Left lung (tissue), 10 donors: ENCODE measurements around the gene LAMA5. TPM values are rescaled to one million over a fixed set of nuclear protein-coding genes. Genes with fewer than 3 reads are reported as not detected.
A peak's percentile ranks its signal among the peaks of the same experiment; 100 is the strongest.

ENCODE experiments used
- ATAC-seq: fragments of 200-7000 bp; cut with Tn5 transposase; one replicate; pipeline ENCODE4 v1.9.1; 2020; ENCODE audit warnings: moderate library complexity
- DNase-seq, 4 donors: peaks; one replicate each; pipeline ENCODE4 v3.0.0-alpha.2; 2013 to 2020
- H3K27ac ChIP-seq, 2 donors: fragments of 200-600 bp; sonication (generic) in 1 of 2; one replicate each; pipeline versions ENCODE4 v1.5.0 to v1.8.0; 2020 to 2021
- H3K27me3 ChIP-seq, 2 donors: fragments of 200-600 bp; sonication (generic) in 1 of 2; one replicate each; pipeline versions ENCODE4 v1.5.0 to v1.8.0; 2020 to 2021
- H3K36me3 ChIP-seq, 2 donors: fragments of 200-600 bp; sonication (generic) in 1 of 2; one replicate each; pipeline versions ENCODE4 v1.5.0 to v1.8.0; 2020 to 2021
- H3K4me1 ChIP-seq, 2 donors: fragments of 200-600 bp; one replicate each; pipeline ENCODE4 v1.8.0; 2021
- H3K4me3 ChIP-seq, 2 donors: fragments of 200-600 bp; sonication (generic) in 1 of 2; one replicate each; pipeline versions ENCODE4 v1.5.0 to v1.8.0; 2020 to 2021; ENCODE audit warnings: mild to moderate bottlenecking in 1 of 2
- H3K9me3 ChIP-seq, 2 donors: fragments of 200-600 bp; sonication (generic) in 1 of 2; one replicate each; pipeline versions ENCODE4 v1.5.0 to v1.8.0; 2020 to 2021
- intact Hi-C, 2 donors: fragments of 100-400 bp; cut with DNase I; formaldehyde crosslinking; loops; one replicate each; pipeline versions ENCODE4 v1.11.2 to v1.14.2; 2022
- polyA plus RNA-seq, 6 donors: library from polyadenylated mRNA; unstranded; fragments of 120-200 nt; gene quantifications; one replicate each; pipeline ENCODE4 v1.2.1, GENCODE V29; 2013; ENCODE audit not compliant: insufficient read length in 6 of 6
- total RNA-seq, 2 donors: library from RNA; stranded (reverse); fragmentation: NEBNext Ultra II Directional; extraction: Animal tissue kit (Norgen Biotek cat#: 25700); gene quantifications; one replicate each; pipeline ENCODE4 v1.2.1, GENCODE V29; 2021
- TF ChIP-seq, protein P1 (sequence below), 2 donors: fragments of 200-600 bp; sonication (generic) in 1 of 2; IDR thresholded peaks; one replicate each; pipeline versions ENCODE4 v1.5.0 to v1.8.0; 2021; ENCODE audit warnings: antibody characterized with exemption in 2 of 2
- donor health status: DM: no; HTN: yes; CAD: no.
- donor health status: DM: no; HTN: no; CAD: no.

The LAMA5 gene
- total and polyA plus RNA-seq, 8 donors = 123 to 267 (median 158) TPM

DNA sequence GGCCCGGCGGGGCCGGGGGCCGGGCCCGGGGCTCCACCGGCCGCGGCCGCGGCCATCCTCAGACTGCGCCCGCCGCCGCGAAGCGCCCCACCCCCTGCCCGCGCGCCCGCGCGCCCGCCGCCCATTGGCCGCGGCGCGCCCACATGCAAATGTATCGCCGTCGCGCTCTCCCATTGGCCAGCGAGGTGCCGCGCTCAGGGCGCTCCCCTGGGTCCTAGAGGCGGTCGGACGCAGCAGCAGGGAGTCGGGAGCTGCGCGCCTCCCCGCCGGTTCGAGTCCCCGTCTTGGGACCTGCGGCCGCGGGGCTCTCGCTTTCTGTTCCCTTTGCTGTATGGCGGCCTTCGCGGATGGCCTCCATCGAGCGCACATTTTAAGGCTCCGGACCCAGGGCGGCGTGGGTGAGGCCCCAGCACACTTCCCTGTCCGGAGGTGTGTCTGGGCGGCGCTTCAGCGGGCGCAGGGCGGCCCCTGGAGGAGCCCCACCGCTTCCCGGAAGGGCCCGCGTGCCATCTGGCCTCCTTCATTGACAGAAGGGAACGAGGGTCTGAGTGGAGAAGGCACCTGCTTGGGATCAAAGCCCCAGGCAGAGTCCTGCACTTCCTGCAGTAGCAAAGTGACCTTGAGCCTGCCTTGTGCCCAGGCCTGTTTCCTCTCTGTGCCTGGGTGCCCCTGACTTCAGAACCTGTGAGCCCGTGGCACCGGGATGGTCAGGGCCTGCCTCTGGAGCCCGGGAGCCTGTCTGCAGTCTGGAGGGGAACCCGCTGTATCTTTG lies 40.3 kb upstream of the LAMA5 start, which contains the start of gene CABLES2:
Gene CABLES2, minus strand, starts transcription at position 65 of the 772 bp plus-strand sequence. Its CDS starts 9 bp downstream, at position 56.
- ATAC-seq (peak; percentile 93), DNase-seq (peak; percentile 89 to 96 (median 95))
- Histone ChIP-seq H3K4me3 (peak within 1 kb of the TSS; percentile 45 to 57), H3K27ac (peak within 1 kb of the TSS in 1 of 2 donors; percentile 65), H3K27me3 (peaks cover 0 to 9% of the 10 kb centered on the region in 2 donors), H3K9me3 (no peaks in the 10 kb centered on the region), H3K36me3 (peaks cover 0 to 9% of the 10 kb centered on the region in 2 donors), H3K4me1 (peaks cover 20 to 39% of the 10 kb centered on the region in 2 donors)
- TF ChIP-seq, protein P1, sequence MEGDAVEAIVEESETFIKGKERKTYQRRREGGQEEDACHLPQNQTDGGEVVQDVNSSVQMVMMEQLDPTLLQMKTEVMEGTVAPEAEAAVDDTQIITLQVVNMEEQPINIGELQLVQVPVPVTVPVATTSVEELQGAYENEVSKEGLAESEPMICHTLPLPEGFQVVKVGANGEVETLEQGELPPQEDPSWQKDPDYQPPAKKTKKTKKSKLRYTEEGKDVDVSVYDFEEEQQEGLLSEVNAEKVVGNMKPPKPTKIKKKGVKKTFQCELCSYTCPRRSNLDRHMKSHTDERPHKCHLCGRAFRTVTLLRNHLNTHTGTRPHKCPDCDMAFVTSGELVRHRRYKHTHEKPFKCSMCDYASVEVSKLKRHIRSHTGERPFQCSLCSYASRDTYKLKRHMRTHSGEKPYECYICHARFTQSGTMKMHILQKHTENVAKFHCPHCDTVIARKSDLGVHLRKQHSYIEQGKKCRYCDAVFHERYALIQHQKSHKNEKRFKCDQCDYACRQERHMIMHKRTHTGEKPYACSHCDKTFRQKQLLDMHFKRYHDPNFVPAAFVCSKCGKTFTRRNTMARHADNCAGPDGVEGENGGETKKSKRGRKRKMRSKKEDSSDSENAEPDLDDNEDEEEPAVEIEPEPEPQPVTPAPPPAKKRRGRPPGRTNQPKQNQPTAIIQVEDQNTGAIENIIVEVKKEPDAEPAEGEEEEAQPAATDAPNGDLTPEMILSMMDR (IDR thresholded peaks at IDR 0.05) = peak in 1 of 2 donors; percentile 56
- intact Hi-C loops = no loop called here

DNA sequence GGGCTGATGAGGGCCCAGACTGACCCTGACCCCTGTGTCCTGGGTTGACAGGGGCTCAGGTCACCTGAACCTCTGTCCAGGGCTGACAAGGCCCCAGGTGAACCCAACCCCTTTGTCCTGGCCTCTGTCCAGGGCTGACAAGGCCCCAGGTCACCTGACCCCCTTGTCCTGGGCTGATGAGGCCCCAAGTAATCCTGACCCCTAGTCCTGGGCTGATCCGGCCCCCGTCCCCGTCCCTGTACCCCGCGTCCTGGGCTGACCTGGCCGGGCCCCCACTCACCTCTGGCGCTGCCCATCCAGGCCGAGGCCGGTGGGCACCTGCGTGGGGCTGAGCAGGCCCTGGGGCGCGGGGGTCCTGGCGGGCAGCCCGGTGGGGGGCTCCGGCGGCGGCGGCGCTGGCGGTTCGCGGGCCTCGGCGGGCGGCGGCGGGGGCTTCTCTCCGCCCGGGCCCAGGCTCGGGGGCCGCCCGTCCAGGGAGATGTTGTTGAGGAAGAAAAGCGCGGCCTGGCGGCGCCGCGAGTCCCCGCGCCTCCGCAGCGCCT lies 39.6 kb upstream of the LAMA5 start:
- Histone ChIP-seq H3K27me3 (peaks cover 0 to 9% of the 10 kb centered on the region in 2 donors), H3K27ac (no peak overlapping the region), H3K4me1 (peaks cover 20 to 39% of the 10 kb centered on the region in 2 donors), H3K36me3 (peaks cover 0 to 12% of the 10 kb centered on the region in 2 donors), H3K4me3 (peak overlapping the region; percentile 45 to 57), H3K9me3 (no peaks in the 10 kb centered on the region)
- ATAC-seq (no peak), DNase-seq (no peak)
- intact Hi-C loops = no loop called here
- TF ChIP-seq, protein P1 (IDR thresholded peaks at IDR 0.05) = no peak

DNA sequence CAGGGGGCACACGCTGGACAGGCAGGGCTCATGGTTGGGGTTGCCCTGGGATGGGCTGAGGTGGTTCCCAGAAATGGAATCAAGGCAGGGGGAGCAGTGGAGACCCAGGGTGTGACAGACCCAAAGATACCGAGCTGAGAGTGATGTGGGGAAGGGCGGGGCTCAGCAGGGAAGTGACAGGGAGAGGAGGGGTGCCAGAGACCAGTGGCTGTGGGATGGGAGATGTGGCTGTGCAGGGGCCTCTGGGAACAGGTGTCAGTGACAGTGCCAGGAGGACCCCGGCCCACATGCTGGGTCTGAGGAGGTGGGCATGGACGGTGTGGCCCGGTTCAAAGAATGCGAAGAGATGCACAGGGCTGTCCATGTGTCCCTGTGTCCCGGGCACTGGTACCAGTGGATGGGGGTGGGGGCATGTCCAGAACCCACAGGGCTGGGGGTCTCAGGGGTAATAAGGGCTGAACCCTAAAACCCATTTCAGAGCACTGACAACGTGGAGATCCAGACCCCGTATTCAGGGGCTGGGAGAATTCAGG lies 38.9 kb upstream of the LAMA5 start:
- intact Hi-C loops = no loop called here
- DNase-seq = no peak

DNA sequence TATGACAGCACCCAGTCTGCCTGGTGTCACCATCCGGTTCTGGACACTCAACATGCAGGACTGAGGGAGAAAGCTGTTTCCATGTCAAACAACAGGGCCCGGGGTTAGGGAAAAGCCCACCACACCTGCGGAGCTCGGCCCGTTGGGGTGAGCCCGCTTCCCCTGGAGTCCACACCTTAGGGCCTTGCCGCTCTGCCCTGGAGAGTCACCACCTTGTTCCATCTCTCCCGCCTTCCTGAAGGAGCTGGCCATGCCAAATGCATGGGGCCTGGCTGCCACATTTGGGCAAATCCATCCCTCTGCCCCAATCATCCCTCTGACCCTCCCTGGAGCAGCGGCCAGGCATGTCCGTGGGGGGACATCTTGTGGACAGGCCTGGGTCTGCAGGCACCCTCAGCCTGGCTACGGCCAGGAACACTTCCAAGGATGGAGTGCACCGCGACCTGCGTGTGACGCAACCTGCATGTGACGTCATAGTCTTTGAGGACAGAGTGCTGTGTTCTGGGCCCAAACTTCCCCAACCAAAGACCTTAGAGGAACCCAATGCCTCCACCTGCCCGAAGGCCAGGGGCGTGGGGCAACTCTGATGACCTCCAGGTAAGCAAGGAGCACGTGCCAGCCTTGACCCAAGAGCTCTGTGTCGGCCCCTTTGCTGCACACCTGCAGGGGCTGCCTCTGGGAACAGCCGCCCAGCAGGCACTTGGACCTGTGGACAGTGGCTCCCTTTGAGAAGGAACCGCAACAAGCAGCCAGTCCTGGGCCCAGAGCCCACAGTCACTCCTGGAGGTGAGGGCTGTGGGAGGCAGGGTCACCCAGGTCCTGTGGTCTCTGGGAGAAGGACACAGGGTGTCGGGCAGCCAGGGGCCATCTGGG lies 38.2 kb upstream of the LAMA5 start:
- intact Hi-C loops = no loop called here
- TF ChIP-seq, protein P1 (IDR thresholded peaks at IDR 0.05) = peak in 1 of 2 donors; percentile 46
- Histone ChIP-seq H3K27ac (no peak overlapping the region), H3K27me3 (peaks cover 0 to 6% of the 10 kb centered on the region in 2 donors), H3K36me3 (peaks cover 0 to 12% of the 10 kb centered on the region in 2 donors), H3K4me3 (peak overlapping the region in 1 of 2 donors; percentile 57), H3K9me3 (no peaks in the 10 kb centered on the region), H3K4me1 (peaks cover 20 to 37% of the 10 kb centered on the region in 2 donors)
- DNase-seq = peak in 2 of 4 donors; percentile 31 to 70
- ATAC-seq = peak; percentile 7

More for the DNA sequence above, 38.9 kb upstream of the LAMA5 start:
- Histone ChIP-seq H3K27me3 (peaks cover 0 to 9% of the 10 kb centered on the region in 2 donors), H3K4me1 (peaks cover 20 to 39% of the 10 kb centered on the region in 2 donors), H3K9me3 (no peaks in the 10 kb centered on the region), H3K27ac (no peak overlapping the region), H3K36me3 (peaks cover 0 to 12% of the 10 kb centered on the region in 2 donors), H3K4me3 (peak overlapping the region; percentile 45 to 57)
- TF ChIP-seq, protein P1 (IDR thresholded peaks at IDR 0.05) = no peak
- no peak for ATAC-seq
